Fibroblast of lung (primary cell): ENCODE measurements around the gene SLC17A4.

Experiments used
- CTCF ChIP-seq, 2 donors: IDR thresholded peaks in 1 of 2; conservative IDR thresholded peaks in 1 of 2; 1 replicate in 1 of 2; 2 replicates in 1 of 2; pipeline ENCODE4 v1.5.1; 2011 to 2012; ENCODE audit warnings: low read length in 2 of 2, control low read depth in 1 of 2, inconsistent platforms in 1 of 2, low read depth in 1 of 2, mild to moderate bottlenecking in 1 of 2
- EZH2 ChIP-seq: IDR thresholded peaks from 2 replicates; pipeline ENCODE4 v1.5.1; 2012; ENCODE audit warnings: low read length, control low read depth, mild to moderate bottlenecking; ENCODE audit errors: missing control alignments

DNA sequence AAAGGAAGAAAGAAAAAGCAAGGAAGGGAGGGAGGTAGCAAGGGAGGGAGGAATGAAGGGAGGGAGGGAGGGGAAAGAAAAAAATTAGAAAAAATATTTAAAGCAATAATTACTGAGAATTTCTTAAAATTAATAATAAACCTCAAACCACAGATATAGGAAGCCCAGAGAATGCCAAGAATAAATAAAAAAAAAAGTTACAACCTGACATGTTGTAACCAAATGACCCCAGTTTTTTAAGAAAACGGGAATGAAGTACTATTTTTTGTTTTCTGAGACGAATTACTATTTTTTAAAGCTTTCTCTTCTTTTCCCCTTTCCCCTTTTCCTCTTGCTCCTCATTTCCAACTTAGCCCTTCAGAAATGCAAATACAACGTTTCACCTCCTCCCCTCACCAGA is 60.7 kb downstream of the SLC17A4 start:
- TF ChIP-seq CTCF (conservative IDR thresholded peaks at IDR 0.05 in 1 of 2, IDR thresholded peaks at IDR 0.05 in 1 of 2; ENCODE audit: low read depth in 1 of 2, low read length in 2 of 2) = no peak
- no peak for TF ChIP-seq EZH2
